Kidney glomerular epithelial cell (primary cell): Measurements from ENCODE around the gene PTPRN2.

Source experiments
- DNase-seq: peaks from one replicate; lab custom pipeline; 2025; lab: John Stamatoyannopoulos, UW

The PTPRN2 gene

GRCh38 chr7:157886711-157887110, 700.9 kb downstream of the PTPRN2 start:
- DNase-seq = no peak

GRCh38 chr7:157886266-157886665, 701.4 kb downstream of the PTPRN2 start:
- no peak for DNase-seq

GRCh38 chr7:157885140-157885539, 702.5 kb downstream of the PTPRN2 start:
- no peak for DNase-seq

GRCh38 chr7:157884461-157885062, 703.1 kb downstream of the PTPRN2 start:
- no peak for DNase-seq

GRCh38 chr7:157881048-157881771, 706.4 kb downstream of the PTPRN2 start:
- DNase-seq = no peak

GRCh38 chr7:157879391-157879790, 708.2 kb downstream of the PTPRN2 start:
- DNase-seq = no peak

- no peak for DNase-seq
Observed at GRCh38 chr7:157877298-157878090, 710.1 kb downstream of the PTPRN2 start.

GRCh38 chr7:157876469-157877285, 710.9 kb downstream of the PTPRN2 start:
- DNase-seq = no peak

GRCh38 chr7:157875230-157876179, 712.1 kb downstream of the PTPRN2 start:
- DNase-seq = no peak

- DNase-seq = no peak
Observed at GRCh38 chr7:157874870-157875229, 712.8 kb downstream of the PTPRN2 start.

GRCh38 chr7:157874208-157874816, 713.3 kb downstream of the PTPRN2 start:
- no peak for DNase-seq

- DNase-seq = no peak
Observed at GRCh38 chr7:157873664-157874063, 714.0 kb downstream of the PTPRN2 start.

- no peak for DNase-seq
Observed at GRCh38 chr7:157873181-157873580, 714.4 kb downstream of the PTPRN2 start.

- no peak for DNase-seq
Observed at GRCh38 chr7:157872447-157872846, 715.2 kb downstream of the PTPRN2 start.

GRCh38 chr7:157871681-157872080, 715.9 kb downstream of the PTPRN2 start:
- DNase-seq = no peak

GRCh38 chr7:157870644-157871290, 716.9 kb downstream of the PTPRN2 start:
- DNase-seq = no peak

- DNase-seq = no peak
Observed at GRCh38 chr7:157869793-157870192, 717.8 kb downstream of the PTPRN2 start.

- DNase-seq = no peak
Observed at GRCh38 chr7:157867685-157868305, 719.8 kb downstream of the PTPRN2 start.

- no peak for DNase-seq
Observed at GRCh38 chr7:157866336-157866924, 721.2 kb downstream of the PTPRN2 start.
